MM.1S (cell line): ENCODE results near the gene SLC25A34.

ENCODE experiments used
- EZH2phosphoT487 ChIP-seq: fragments of 300-600 bp; sonication (generic); IDR thresholded peaks from 2 replicates; pipeline ENCODE4 v1.6.1; 2018; ENCODE audit warnings: antibody characterized with exemption, low read length
- TF ChIP-seq, protein P1 (sequence below): fragments of 300-600 bp; sonication (generic); IDR thresholded peaks from 2 replicates; pipeline ENCODE4 v1.5.1; 2016; ENCODE audit warnings: antibody characterized with exemption, low read length, mixed read lengths

DNA sequence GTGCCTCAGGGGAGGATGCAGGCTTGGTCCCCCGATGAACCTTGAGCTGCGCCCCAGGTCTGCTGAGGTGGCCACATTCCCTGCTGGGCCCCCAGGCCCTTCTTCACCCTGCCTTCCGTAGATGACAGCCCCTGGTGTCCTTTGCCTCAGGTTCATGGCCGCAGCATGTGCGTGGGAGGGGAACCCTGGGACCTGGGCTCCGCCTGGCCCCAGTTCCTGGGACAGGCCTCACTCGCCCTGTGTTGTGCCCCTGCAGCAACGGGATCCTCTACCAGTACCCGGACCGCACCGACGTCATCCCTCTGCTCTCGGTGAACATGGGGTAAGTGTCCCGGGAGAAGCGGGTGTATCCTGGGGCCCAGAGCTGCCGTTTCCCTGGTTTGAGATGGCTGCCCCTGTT, 5.1 kb upstream of the SLC25A34 start:
- TF ChIP-seq, protein P1, sequence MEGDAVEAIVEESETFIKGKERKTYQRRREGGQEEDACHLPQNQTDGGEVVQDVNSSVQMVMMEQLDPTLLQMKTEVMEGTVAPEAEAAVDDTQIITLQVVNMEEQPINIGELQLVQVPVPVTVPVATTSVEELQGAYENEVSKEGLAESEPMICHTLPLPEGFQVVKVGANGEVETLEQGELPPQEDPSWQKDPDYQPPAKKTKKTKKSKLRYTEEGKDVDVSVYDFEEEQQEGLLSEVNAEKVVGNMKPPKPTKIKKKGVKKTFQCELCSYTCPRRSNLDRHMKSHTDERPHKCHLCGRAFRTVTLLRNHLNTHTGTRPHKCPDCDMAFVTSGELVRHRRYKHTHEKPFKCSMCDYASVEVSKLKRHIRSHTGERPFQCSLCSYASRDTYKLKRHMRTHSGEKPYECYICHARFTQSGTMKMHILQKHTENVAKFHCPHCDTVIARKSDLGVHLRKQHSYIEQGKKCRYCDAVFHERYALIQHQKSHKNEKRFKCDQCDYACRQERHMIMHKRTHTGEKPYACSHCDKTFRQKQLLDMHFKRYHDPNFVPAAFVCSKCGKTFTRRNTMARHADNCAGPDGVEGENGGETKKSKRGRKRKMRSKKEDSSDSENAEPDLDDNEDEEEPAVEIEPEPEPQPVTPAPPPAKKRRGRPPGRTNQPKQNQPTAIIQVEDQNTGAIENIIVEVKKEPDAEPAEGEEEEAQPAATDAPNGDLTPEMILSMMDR: no peak
- no peak for TF ChIP-seq EZH2phosphoT487
